SK-N-SH (cell line): Measurements from ENCODE around the gene PDE4D. TPM values are rescaled to one million over a fixed set of nuclear protein-coding genes. Genes with fewer than 3 reads are reported as not detected.
A peak's percentile ranks its signal among the peaks of the same experiment; 100 is the strongest.

Experiments used
- CTCF ChIA-PET: fragments of 300-600, 350-600 bp; formaldehyde crosslinking; extraction: SDS; loops from one replicate; lab custom pipeline; 2021; lab: Yijun Ruan, JAX
- POLR2A ChIA-PET: fragments of 350-600 bp; sonication (Branson Sonifier 250); formaldehyde crosslinking; extraction: SDS; loops from one replicate; lab custom pipeline; 2020; ENCODE audit warnings: antibody characterized with exemption, inconsistent platforms; lab: Yijun Ruan, JAX
- DNase-seq: peaks from one replicate; pipeline ENCODE4 v3.0.0; 2012
- H2AFZ ChIP-seq: fragments of 200-600 bp; sonication (generic); 2 replicates; pipeline ENCODE4 v1.8.1; 2016; ENCODE audit warnings: antibody characterized with exemption, mild to moderate bottlenecking, low read depth
- H3F3A ChIP-seq: fragments of 200-600 bp; sonication (generic); replicated peaks from 2 replicates; pipeline ENCODE3; 2016; ENCODE audit warnings: antibody characterized with exemption, mild to moderate bottlenecking; ENCODE audit not compliant: insufficient read depth
- H3K27ac ChIP-seq, 2 experiments: fragments of 200-500 bp in 1 of 2; fragments of 200-600 bp in 1 of 2; sonication (Bioruptor generic) in 1 of 2; sonication (generic), shearing (Covaris generic) in 1 of 2; 2 replicates each; pipeline versions ENCODE4 v1.5.1 to v1.6.1; 2014 to 2016; ENCODE audit warnings: low read depth in 2 of 2, inconsistent platforms in 1 of 2, low read length in 1 of 2, mild to moderate bottlenecking in 1 of 2, mixed read lengths in 1 of 2
- H3K27me3 ChIP-seq: fragments of 200-600 bp; sonication (generic), shearing (Covaris generic); 2 replicates; pipeline ENCODE4 v1.6.1; 2016; ENCODE audit warnings: mixed run types; ENCODE audit not compliant: insufficient read depth
- H3K36me3 ChIP-seq, 2 experiments: fragments of 200-500 bp in 1 of 2; fragments of 200-600 bp in 1 of 2; sonication (Bioruptor generic) in 1 of 2; sonication (generic) in 1 of 2; replicated peaks in 1 of 2; 2 replicates each; pipeline versions ENCODE3 to v1.5.1; 2014 to 2016; ENCODE audit warnings: low read length in 1 of 2, mild to moderate bottlenecking in 1 of 2; ENCODE audit not compliant: insufficient read depth in 2 of 2, control insufficient read depth in 1 of 2
- H3K4me1 ChIP-seq, 2 experiments: fragments of 200-500 bp in 1 of 2; fragments of 200-600 bp in 1 of 2; sonication (Bioruptor generic) in 1 of 2; sonication (generic), shearing (Covaris generic) in 1 of 2; 2 replicates each; pipeline versions ENCODE4 v1.5.1 to v1.6.1; 2014 to 2016; ENCODE audit warnings: low read depth in 1 of 2, low read length in 1 of 2, mixed run types in 1 of 2; ENCODE audit not compliant: insufficient read depth in 2 of 2, control insufficient read depth in 1 of 2
- H3K4me2 ChIP-seq: fragments of 200-600 bp; sonication (generic), shearing (Covaris generic); 2 replicates; pipeline ENCODE4 v1.6.1; 2017; ENCODE audit warnings: mixed run types
- H3K4me3 ChIP-seq, 2 experiments: fragments of 200-500 bp in 1 of 2; fragments of 200-600 bp in 1 of 2; sonication (Bioruptor generic) in 1 of 2; sonication (generic), shearing (Covaris generic) in 1 of 2; 2 replicates each; pipeline versions ENCODE4 v1.5.1 to v1.8.1; 2014 to 2016; ENCODE audit warnings: low read depth in 2 of 2, inconsistent platforms in 1 of 2, low read length in 1 of 2, mild to moderate bottlenecking in 1 of 2, mixed read lengths in 1 of 2, moderate library complexity in 1 of 2
- H3K79me2 ChIP-seq: fragments of 200-600 bp; sonication (generic); 2 replicates; pipeline ENCODE4 v1.8.1; 2017; ENCODE audit warnings: mild to moderate bottlenecking; ENCODE audit not compliant: insufficient read depth
- H3K9ac ChIP-seq: fragments of 200-600 bp; sonication (generic); 2 replicates; pipeline ENCODE4 v1.6.1; 2017; ENCODE audit warnings: mixed run types
- H3K9me2 ChIP-seq: fragments of 200-600 bp; sonication (generic); 2 replicates; pipeline ENCODE4 v1.6.1; 2017; ENCODE audit warnings: mixed run types
- H3K9me3 ChIP-seq: fragments of 200-600 bp; sonication (generic); 2 replicates; pipeline ENCODE4 v1.6.1; 2017; ENCODE audit warnings: mixed run types, mild to moderate bottlenecking, moderate library complexity
- H4K20me1 ChIP-seq: fragments of 200-600 bp; sonication (generic); 2 replicates; pipeline ENCODE4 v1.6.1; 2017; ENCODE audit warnings: mild to moderate bottlenecking, mixed run types; ENCODE audit not compliant: insufficient read depth
- CHD2 ChIP-seq: fragments of 150-350 bp; IDR thresholded peaks from 2 replicates; pipeline ENCODE4 v1.6.1; 2018; ENCODE audit warnings: low read length; ENCODE audit not compliant: partially characterized antibody
- ELF1 ChIP-seq: IDR thresholded peaks from 2 replicates; pipeline ENCODE4 v1.4.0; 2012
- EP300 ChIP-seq, 2 experiments: IDR thresholded peaks; 2 replicates each; pipeline versions ENCODE4 v1.4.0 to v1.6.1; 2012; ENCODE audit warnings: borderline replicate concordance in 1 of 2, low read depth in 1 of 2, low read length in 1 of 2
- EZH2phosphoT487 ChIP-seq: fragments of 200-600 bp; sonication (generic); IDR thresholded peaks from 2 replicates; pipeline ENCODE4 v1.6.1; 2017; ENCODE audit warnings: low read depth, mixed run types, mild to moderate bottlenecking, antibody characterized with exemption, moderate library complexity, borderline replicate concordance
- FOXJ3 ChIP-seq: sonication (generic); formaldehyde crosslinking; IDR thresholded peaks from 2 replicates; pipeline ENCODE4 v1.5.1; 2020; ENCODE audit warnings: mild to moderate bottlenecking, missing genetic modification reagents
- FOXM1 ChIP-seq: IDR thresholded peaks from 2 replicates; pipeline ENCODE4 v1.4.0; 2012; ENCODE audit warnings: low read depth, mild to moderate bottlenecking
- MEF2A ChIP-seq: IDR thresholded peaks from 2 replicates; pipeline ENCODE4 v1.4.0; 2012; ENCODE audit warnings: low read depth, borderline replicate concordance
- MXI1 ChIP-seq: IDR thresholded peaks from 2 replicates; pipeline ENCODE4 v1.6.1; 2012; ENCODE audit warnings: mild to moderate bottlenecking, low read depth, low read length, improper control_type of control experiment
- NFIC ChIP-seq: IDR thresholded peaks from 2 replicates; pipeline ENCODE4 v1.4.0; 2012; ENCODE audit warnings: borderline replicate concordance
- NRF1 ChIP-seq: IDR thresholded peaks from 2 replicates; pipeline ENCODE4 v1.6.1; 2012; ENCODE audit warnings: low read depth, mild to moderate bottlenecking, low read length
- RCOR1 ChIP-seq: fragments of 150-350 bp; IDR thresholded peaks from 2 replicates; pipeline ENCODE4 v1.6.1; 2017; ENCODE audit warnings: antibody characterized with exemption, low read length
- REST ChIP-seq: IDR thresholded peaks from 2 replicates; pipeline ENCODE4 v1.6.1; 2012; ENCODE audit warnings: mild to moderate bottlenecking, low read depth, low read length, moderate library complexity
- RFX5 ChIP-seq: IDR thresholded peaks from 2 replicates; pipeline ENCODE4 v1.6.1; 2012; ENCODE audit warnings: mild to moderate bottlenecking, improper control_type of control experiment, low read length
- RXRA ChIP-seq: IDR thresholded peaks from 2 replicates; pipeline ENCODE4 v1.4.0; 2012; ENCODE audit warnings: low read depth, mild to moderate bottlenecking, borderline replicate concordance
- TAF1 ChIP-seq: IDR thresholded peaks from 2 replicates; pipeline ENCODE4 v1.6.1; 2012; ENCODE audit warnings: low read depth, mild to moderate bottlenecking, low read length, moderate library complexity, borderline replicate concordance
- TCF12 ChIP-seq: IDR thresholded peaks from 2 replicates; pipeline ENCODE4 v1.4.0; 2012
- USF2 ChIP-seq: fragments of 150-350 bp; IDR thresholded peaks from 2 replicates; pipeline ENCODE4 v1.6.1; 2017; ENCODE audit warnings: antibody characterized with exemption, low read length, low read depth, borderline replicate concordance
- WGBS: methylation state at CpG from one replicate; pipeline ENCODE4 v1.1.6; 2017; ENCODE audit warnings: low lambda C conversion rate; 5-methylcytosine and 5-hydroxymethylcytosine counted together
- polyA plus RNA-seq, 3 experiments: library from polyadenylated mRNA; depleted of rRNA; stranded (reverse); fragments of >200 nt; gene quantifications; 2 replicates each; pipeline ENCODE4 v1.2.3, GENCODE V29; 2012
- TF ChIP-seq, protein P1 (sequence below): IDR thresholded peaks from 2 replicates; pipeline ENCODE4 v1.4.0; 2012; ENCODE audit warnings: low read depth, borderline replicate concordance
- TF ChIP-seq, protein P2 (sequence below): fragments of 200-600 bp; sonication (generic); IDR thresholded peaks from 2 replicates; pipeline ENCODE4 v1.6.1; 2017; ENCODE audit warnings: antibody characterized with exemption, mild to moderate bottlenecking, moderate library complexity
- TF ChIP-seq, protein P3 (sequence below): IDR thresholded peaks from 2 replicates; pipeline ENCODE4 v1.4.0; 2012; ENCODE audit warnings: low read depth, borderline replicate concordance

PDE4D gene
- polyA plus RNA-seq, 1 of the 3 experiments (the other 2 are of a cell fraction): 2.4 TPM

DNA sequence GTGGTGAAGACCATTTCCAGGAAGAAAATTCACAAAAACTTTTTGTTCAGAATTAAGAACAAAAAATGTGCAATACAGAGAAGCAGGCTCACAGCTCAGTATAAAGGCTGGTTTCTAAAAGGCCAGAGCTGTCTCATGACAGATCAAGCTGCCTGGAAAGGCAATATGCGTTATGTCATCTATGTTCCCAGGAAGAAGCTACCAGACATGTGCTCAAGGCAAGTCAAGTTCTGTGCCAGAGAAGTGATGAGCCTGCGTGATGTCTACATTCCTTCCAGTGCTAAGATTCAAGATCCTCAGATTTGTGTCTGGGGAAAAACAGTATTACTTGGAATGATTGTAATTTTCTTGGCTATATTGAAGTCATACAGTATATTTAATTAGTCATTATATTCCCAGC lies 104.3 kb downstream of the PDE4D start:
- Histone ChIP-seq H3K27ac (peak overlapping the region; percentile 10 to 72; a peak in 3 of 4 replicates), H3K27me3 (no peaks in the 10 kb centered on the region), H3K4me3 (no peak overlapping the region), H2AFZ (no peak overlapping the region), H3K9me2 (no peaks in the 10 kb centered on the region), H3K9me3 (no peaks in the 10 kb centered on the region), H3K36me3 (no peaks in the 10 kb centered on the region), H3K4me2 (no peak overlapping the region), H3F3A (peaks cover 23% of the 10 kb centered on the region), H3K9ac (no peak overlapping the region), H3K4me1 (peaks cover 22 to 29% of the 10 kb centered on the region in 2 experiments; a peak in 3 of 4 replicates), H3K79me2 (no peaks in the 10 kb centered on the region), H4K20me1 (no peaks in the 10 kb centered on the region)
- no peak for TF ChIP-seq FOXM1
- no peak for TF ChIP-seq REST
- no peak for TF ChIP-seq CHD2
- TF ChIP-seq, protein P1, sequence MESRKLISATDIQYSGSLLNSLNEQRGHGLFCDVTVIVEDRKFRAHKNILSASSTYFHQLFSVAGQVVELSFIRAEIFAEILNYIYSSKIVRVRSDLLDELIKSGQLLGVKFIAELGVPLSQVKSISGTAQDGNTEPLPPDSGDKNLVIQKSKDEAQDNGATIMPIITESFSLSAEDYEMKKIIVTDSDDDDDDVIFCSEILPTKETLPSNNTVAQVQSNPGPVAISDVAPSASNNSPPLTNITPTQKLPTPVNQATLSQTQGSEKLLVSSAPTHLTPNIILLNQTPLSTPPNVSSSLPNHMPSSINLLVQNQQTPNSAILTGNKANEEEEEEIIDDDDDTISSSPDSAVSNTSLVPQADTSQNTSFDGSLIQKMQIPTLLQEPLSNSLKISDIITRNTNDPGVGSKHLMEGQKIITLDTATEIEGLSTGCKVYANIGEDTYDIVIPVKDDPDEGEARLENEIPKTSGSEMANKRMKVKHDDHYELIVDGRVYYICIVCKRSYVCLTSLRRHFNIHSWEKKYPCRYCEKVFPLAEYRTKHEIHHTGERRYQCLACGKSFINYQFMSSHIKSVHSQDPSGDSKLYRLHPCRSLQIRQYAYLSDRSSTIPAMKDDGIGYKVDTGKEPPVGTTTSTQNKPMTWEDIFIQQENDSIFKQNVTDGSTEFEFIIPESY: no peak
- TF ChIP-seq RXRA: no peak
- TF ChIP-seq, protein P2, sequence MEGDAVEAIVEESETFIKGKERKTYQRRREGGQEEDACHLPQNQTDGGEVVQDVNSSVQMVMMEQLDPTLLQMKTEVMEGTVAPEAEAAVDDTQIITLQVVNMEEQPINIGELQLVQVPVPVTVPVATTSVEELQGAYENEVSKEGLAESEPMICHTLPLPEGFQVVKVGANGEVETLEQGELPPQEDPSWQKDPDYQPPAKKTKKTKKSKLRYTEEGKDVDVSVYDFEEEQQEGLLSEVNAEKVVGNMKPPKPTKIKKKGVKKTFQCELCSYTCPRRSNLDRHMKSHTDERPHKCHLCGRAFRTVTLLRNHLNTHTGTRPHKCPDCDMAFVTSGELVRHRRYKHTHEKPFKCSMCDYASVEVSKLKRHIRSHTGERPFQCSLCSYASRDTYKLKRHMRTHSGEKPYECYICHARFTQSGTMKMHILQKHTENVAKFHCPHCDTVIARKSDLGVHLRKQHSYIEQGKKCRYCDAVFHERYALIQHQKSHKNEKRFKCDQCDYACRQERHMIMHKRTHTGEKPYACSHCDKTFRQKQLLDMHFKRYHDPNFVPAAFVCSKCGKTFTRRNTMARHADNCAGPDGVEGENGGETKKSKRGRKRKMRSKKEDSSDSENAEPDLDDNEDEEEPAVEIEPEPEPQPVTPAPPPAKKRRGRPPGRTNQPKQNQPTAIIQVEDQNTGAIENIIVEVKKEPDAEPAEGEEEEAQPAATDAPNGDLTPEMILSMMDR: no peak
- TF ChIP-seq TCF12: no peak
- no peak for TF ChIP-seq RCOR1
- TF ChIP-seq NRF1: no peak
- no peak for TF ChIP-seq TAF1
- TF ChIP-seq, protein P3, sequence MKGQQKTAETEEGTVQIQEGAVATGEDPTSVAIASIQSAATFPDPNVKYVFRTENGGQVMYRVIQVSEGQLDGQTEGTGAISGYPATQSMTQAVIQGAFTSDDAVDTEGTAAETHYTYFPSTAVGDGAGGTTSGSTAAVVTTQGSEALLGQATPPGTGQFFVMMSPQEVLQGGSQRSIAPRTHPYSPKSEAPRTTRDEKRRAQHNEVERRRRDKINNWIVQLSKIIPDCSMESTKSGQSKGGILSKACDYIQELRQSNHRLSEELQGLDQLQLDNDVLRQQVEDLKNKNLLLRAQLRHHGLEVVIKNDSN: no peak
- no peak for TF ChIP-seq FOXJ3
- no peak for TF ChIP-seq ELF1
- no peak for TF ChIP-seq RFX5
- TF ChIP-seq NFIC: no peak
- no peak; the same call in 1 of the 2 replicates for TF ChIP-seq MXI1
- no peak for TF ChIP-seq EZH2phosphoT487
- no peak for TF ChIP-seq USF2
- no peak for TF ChIP-seq MEF2A
- no peak; a peak in 1 of 4 replicates for TF ChIP-seq EP300 (IDR thresholded peaks at IDR 0.05; ENCODE audit: borderline replicate concordance in 1 of 2, low read depth in 1 of 2, low read length in 1 of 2)
- no peak for DNase-seq
- ChIA-PET POLR2A (no interaction called here), CTCF (interaction anchor here (1.0 to 7.0 kb wide), 5 partner anchors 11 to 601 kb away, joined by 3 to 25 read pairs (median 12); no protein-coding TSS in a partner anchor)
- 70% methylated on average over 2 of the region's 2 CpGs for WGBS
